ENCODE results near the gene C3orf33. TPM values are rescaled to one million over a fixed set of nuclear protein-coding genes. Genes with fewer than 3 reads are reported as not detected.
"Not testable (repeated sequence)": the region's sequence is repeated elsewhere in the genome, so short reads cannot be mapped to it uniquely, and the experiment has no call there.

C3orf33 gene, protein sequence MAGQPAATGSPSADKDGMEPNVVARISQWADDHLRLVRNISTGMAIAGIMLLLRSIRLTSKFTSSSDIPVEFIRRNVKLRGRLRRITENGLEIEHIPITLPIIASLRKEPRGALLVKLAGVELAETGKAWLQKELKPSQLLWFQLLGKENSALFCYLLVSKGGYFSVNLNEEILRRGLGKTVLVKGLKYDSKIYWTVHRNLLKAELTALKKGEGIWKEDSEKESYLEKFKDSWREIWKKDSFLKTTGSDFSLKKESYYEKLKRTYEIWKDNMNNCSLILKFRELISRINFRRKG
- total RNA-seq, result 2.6 TPM

DNA sequence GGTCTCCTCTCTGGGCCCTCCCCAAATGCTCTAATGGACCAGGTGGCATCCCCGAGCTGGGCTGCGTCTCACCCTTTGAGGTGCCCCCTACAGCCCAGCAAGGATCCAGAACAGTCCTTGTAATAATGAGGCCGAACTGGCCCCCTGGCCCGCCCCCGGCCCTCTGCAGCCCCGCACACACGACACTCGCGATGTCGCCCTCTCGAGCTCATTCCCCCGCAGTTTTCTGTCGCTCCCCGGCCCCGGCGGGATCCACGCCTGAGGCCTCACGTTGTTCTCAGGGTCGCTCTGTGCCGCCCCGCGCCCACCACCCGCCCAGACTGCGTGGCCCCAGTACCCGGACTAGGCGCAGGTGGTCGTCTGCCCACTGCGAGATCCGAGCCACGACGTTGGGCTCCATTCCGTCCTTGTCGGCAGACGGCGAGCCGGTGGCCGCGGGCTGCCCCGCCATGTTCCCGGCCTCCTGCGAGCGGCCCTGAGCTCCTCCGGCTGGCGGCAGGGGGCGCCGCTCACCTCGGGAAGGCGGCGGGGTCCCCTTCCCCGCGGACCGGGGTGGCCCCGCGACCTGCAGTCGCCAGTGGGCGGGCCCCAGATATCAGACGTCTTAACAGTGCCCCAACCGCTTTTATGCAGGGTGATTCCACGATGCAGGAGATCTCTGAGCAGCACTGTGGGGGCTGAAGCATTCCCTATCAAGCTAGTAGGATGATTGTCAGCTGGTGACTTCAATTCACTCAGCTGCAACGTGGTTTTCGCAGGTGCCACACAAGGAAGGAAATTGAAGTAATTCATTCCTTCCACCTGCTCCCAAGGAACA lies at the start of gene C3orf33:
Gene C3orf33, minus strand, starts transcription at position 477 of the 817 bp plus-strand sequence. Its CDS starts 26 bp downstream, at position 451.
- peaks cover 0 to 4% (median 0%) of the 10 kb centered on the region in 3 donors for H3K4me1 ChIP-seq (ENCODE audit: control insufficient read depth in 3 of 3, insufficient read depth in 3 of 3, low read length in 3 of 3)
- no peaks in the 10 kb centered on the region for H3K27me3 ChIP-seq (ENCODE audit: control insufficient read depth in 3 of 3, insufficient read depth in 3 of 3, low read length in 3 of 3)
- H3K9ac ChIP-seq (ENCODE audit: low read depth in 1 of 3, low read length in 3 of 3), result peak within 1 kb of the TSS; percentile 74 to 93 (median 84)
- peaks cover 0 to 4% (median 3%) of the 10 kb centered on the region in 3 donors for H3K36me3 ChIP-seq (ENCODE audit: control insufficient read depth in 3 of 3, insufficient read depth in 3 of 3, low read length in 3 of 3)
- no peaks in the 10 kb centered on the region for H3K9me3 ChIP-seq (ENCODE audit: control insufficient read depth in 3 of 3, low read length in 3 of 3)
- H3K27ac ChIP-seq (ENCODE audit: low read depth, low read length), result peak within 1 kb of the TSS; percentile 77
- peak within 1 kb of the TSS; percentile 73 to 89 (median 83) for H3K4me3 ChIP-seq (ENCODE audit: low read length in 3 of 3)

DNA sequence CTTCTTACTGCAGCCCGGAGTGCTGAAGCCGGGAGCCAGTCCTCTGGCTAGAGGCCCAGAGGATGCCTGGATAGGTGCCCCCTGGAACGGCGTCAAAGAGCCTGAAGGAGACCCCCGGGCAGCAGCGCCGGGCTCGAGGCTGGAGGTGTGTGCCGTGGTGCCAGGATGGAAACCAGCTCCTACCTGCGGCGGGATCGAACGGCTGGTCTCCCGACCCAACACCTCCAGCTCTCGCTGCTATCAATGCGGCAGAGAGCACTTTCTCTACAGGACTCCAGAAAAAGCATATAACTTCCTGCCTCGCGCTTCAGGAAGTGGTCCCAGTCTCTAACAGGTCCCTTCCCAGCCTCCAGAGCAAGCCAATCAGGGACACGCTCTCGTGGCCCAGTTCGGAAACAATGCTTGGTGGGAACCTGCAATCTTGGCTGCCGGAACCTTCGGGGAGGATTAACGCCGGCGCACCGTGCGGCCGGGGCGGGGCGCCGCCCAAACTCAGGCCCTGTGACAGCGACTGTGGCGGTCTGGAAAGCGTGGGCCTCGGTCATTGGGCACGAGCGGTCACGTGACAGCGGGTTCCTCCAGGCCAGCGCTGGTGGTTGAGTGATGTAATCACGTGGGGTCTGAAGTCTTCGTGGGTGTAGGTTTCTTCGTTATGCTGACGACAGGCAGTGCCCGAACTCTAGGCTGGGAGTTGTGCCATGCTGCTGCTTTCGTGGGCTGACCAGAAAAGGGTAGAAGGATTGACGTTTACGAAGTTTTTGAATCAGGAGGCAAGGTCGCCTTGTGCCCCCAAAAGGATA lies 48.3 kb upstream of the C3orf33 start, which contains the start of gene SLC33A1:
Gene SLC33A1, minus strand, starts transcription at position 287 of the 800 bp plus-strand sequence. CDS start 430 bp downstream, outside the sequence.
- peaks cover 19 to 25% (median 24%) of the 10 kb centered on the region in 3 donors for H3K4me1 ChIP-seq (ENCODE audit: control insufficient read depth in 3 of 3, insufficient read depth in 3 of 3, low read length in 3 of 3)
- H3K9me3 ChIP-seq (ENCODE audit: control insufficient read depth in 3 of 3, low read length in 3 of 3), result no peaks in the 10 kb centered on the region
- no peaks in the 10 kb centered on the region for H3K36me3 ChIP-seq (ENCODE audit: control insufficient read depth in 3 of 3, insufficient read depth in 3 of 3, low read length in 3 of 3)
- peak within 1 kb of the TSS; percentile 97 to 98 (median 97) for H3K4me3 ChIP-seq (ENCODE audit: low read length in 3 of 3)
- no peaks in the 10 kb centered on the region for H3K27me3 ChIP-seq (ENCODE audit: control insufficient read depth in 3 of 3, insufficient read depth in 3 of 3, low read length in 3 of 3)
- peak within 1 kb of the TSS; percentile 96 to 98 (median 96) for H3K9ac ChIP-seq (ENCODE audit: low read depth in 1 of 3, low read length in 3 of 3)
- peak within 1 kb of the TSS; percentile 98 for H3K27ac ChIP-seq (ENCODE audit: low read depth, low read length)

DNA sequence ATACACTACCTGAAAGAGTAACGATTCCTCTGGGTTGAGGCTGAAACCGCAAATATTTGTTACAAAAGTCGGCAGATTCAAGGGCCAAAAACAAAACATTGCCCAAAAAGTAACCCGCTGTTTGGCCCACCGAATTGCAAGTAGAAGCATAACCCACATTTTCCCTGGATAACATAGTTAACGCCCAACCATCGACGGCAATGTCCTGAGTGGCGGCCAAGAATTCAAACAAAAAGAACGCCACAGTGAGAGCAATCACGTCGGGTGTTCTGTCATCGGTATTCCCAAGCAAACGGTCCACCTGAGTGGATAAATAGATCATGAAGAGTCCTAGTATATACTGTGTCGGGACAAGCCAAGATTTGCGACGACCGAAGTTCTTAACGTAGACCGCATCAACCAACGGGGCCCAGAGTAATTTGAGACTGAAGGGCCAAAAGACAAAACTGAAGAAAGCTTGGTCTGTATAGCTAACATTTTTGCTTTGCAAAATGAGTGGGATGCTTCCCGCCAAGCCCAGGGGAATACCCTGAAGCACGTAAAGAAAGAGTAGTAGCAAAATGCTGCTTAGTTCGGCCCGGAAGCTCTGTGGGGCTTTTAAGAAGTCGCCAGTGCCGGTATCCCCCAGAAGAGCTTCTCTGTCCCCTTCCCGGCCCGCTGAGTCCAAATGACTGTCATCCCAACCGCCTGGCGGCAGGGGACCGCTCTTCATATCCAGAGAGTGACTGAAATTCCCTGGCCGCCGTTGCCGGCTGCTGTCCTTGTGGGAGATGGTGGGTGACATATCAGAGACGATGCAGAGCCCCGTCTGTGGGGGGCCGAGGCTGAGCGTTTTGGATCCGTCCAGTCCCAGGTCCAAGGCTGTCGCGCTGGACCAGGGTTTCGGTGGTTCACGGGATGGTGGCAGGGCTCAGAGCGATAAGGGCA lies 47.4 kb upstream of the C3orf33 start:
- H3K4me3 ChIP-seq (ENCODE audit: low read length in 3 of 3), result peak overlapping the region; percentile 97 to 98 (median 97)
- H3K27me3 ChIP-seq (ENCODE audit: control insufficient read depth in 3 of 3, insufficient read depth in 3 of 3, low read length in 3 of 3), result no peaks in the 10 kb centered on the region
- no peaks in the 10 kb centered on the region for H3K9me3 ChIP-seq (ENCODE audit: control insufficient read depth in 3 of 3, low read length in 3 of 3)
- H3K4me1 ChIP-seq (ENCODE audit: control insufficient read depth in 3 of 3, insufficient read depth in 3 of 3, low read length in 3 of 3), result peaks cover 19 to 25% (median 24%) of the 10 kb centered on the region in 3 donors
- H3K36me3 ChIP-seq (ENCODE audit: control insufficient read depth in 3 of 3, insufficient read depth in 3 of 3, low read length in 3 of 3), result no peaks in the 10 kb centered on the region
- peak overlapping the region; percentile 96 to 98 (median 96) for H3K9ac ChIP-seq (ENCODE audit: low read depth in 1 of 3, low read length in 3 of 3)
- H3K27ac ChIP-seq (ENCODE audit: low read depth, low read length), result peak overlapping the region; percentile 98

DNA sequence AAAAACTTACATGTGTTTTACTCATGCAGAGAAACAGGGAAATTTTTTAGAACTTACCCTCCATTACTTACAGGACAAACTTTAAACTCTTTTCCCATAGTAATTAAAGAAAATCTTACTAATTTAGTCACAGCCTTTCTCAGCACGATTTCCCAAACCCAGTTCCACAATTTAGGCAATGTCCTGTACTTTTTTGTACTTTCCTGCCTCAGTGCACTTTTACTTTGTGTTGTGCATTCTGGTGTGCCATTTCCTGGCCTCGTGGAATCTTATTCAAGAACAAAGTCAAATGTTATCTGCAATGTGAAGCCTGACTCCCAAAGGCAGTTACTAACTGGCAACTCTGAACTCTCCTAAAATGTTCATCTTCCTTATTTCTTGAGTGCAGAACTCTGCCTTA lies 46.3 kb upstream of the C3orf33 start:
- peak overlapping the region; percentile 97 to 98 (median 97) for H3K4me3 ChIP-seq (ENCODE audit: low read length in 3 of 3)
- no peak overlapping the region for H3K27ac ChIP-seq (ENCODE audit: low read depth, low read length)
- peaks cover 0 to 2% (median 0%) of the 10 kb centered on the region in 3 donors for H3K36me3 ChIP-seq (ENCODE audit: control insufficient read depth in 3 of 3, insufficient read depth in 3 of 3, low read length in 3 of 3)
- H3K27me3 ChIP-seq (ENCODE audit: control insufficient read depth in 3 of 3, insufficient read depth in 3 of 3, low read length in 3 of 3), result no peaks in the 10 kb centered on the region
- no peaks in the 10 kb centered on the region for H3K9me3 ChIP-seq (ENCODE audit: control insufficient read depth in 3 of 3, low read length in 3 of 3)
- peaks cover 19 to 25% (median 24%) of the 10 kb centered on the region in 3 donors for H3K4me1 ChIP-seq (ENCODE audit: control insufficient read depth in 3 of 3, insufficient read depth in 3 of 3, low read length in 3 of 3)
- H3K9ac ChIP-seq (ENCODE audit: low read depth in 1 of 3, low read length in 3 of 3), result peak overlapping the region in 2 of 3 donors; percentile 96 to 98

DNA sequence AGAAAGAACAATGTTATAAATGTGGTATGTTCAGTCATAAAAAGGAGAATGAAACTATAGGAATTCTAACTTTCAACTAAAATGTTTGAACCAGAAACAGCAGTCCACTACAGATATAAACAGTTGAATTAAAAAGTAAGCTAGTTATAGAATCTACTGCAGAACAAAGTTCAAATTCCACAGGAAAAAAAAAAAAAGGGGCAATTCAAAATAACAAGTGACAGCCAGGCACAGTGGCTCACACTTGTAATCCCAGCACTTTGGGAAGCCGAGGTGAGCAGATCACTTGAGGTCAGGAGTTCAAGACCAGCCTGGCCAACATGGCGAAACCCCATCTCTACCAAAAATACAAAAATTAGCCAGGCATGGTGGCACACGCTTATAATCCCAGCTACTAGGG lies 43.3 kb upstream of the C3orf33 start:
- peaks cover 19 to 25% (median 24%) of the 10 kb centered on the region in 3 donors for H3K4me1 ChIP-seq (ENCODE audit: control insufficient read depth in 3 of 3, insufficient read depth in 3 of 3, low read length in 3 of 3)
- H3K9me3 ChIP-seq (ENCODE audit: control insufficient read depth in 3 of 3, low read length in 3 of 3); H3K36me3 ChIP-seq (ENCODE audit: control insufficient read depth in 3 of 3, insufficient read depth in 3 of 3, low read length in 3 of 3); H3K4me3 ChIP-seq (ENCODE audit: low read length in 3 of 3); H3K27me3 ChIP-seq (ENCODE audit: control insufficient read depth in 3 of 3, insufficient read depth in 3 of 3, low read length in 3 of 3); H3K27ac ChIP-seq (ENCODE audit: low read depth, low read length); H3K9ac ChIP-seq (ENCODE audit: low read depth in 1 of 3, low read length in 3 of 3): not testable (repeated sequence)

DNA sequence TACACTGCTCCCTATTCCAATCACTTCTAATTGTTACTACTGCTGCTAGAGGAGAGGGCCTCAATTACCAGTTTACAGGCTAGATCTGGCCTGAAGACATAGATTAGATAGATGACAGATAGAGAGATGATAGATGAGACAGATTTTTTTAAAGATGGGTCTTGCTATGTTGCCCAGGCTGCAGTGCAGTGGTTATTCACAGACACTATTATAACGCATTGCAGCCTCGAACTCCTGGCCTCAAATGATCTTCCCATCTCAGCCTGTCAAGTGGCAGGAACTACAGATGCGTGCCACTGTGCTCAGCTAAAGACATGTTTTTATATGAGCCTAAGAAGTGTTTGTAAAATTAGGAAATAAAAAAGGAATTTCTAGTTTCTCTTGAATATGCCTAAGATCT lies 41.9 kb upstream of the C3orf33 start:
- Histone ChIP-seq H3K4me1 (ENCODE audit: control insufficient read depth in 3 of 3, insufficient read depth in 3 of 3, low read length in 3 of 3) (peaks cover 15 to 19% (median 19%) of the 10 kb centered on the region in 3 donors), H3K36me3 (ENCODE audit: control insufficient read depth in 3 of 3, insufficient read depth in 3 of 3, low read length in 3 of 3) (peaks cover 0 to 2% (median 0%) of the 10 kb centered on the region in 3 donors), H3K27me3 (ENCODE audit: control insufficient read depth in 3 of 3, insufficient read depth in 3 of 3, low read length in 3 of 3) (no peaks in the 10 kb centered on the region), H3K9me3 (ENCODE audit: control insufficient read depth in 3 of 3, low read length in 3 of 3) (no peaks in the 10 kb centered on the region), H3K27ac (ENCODE audit: low read depth, low read length) (no peak overlapping the region), H3K4me3 (ENCODE audit: low read length in 3 of 3) (no peak overlapping the region), H3K9ac (ENCODE audit: low read depth in 1 of 3, low read length in 3 of 3) (no peak overlapping the region)

DNA sequence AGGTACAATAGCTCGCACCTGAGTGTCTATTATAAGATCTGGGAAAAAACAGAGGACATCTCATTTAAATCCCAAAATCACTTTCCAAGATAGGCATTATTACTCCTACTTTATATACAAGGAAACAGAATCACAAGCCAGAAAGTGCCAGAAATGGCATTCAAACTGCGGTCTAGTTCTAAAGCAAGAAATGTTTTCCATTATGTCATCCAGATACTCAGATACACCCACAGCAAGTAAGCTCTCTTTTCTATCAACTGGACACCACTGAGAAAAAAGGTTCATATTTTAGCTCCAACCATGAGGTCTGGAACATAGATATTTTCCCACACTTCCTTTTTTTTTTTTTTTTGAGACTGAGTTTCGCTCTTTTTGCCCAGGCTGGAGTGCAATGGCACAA lies 40.0 kb upstream of the C3orf33 start:
- peaks cover 0 to 2% (median 0%) of the 10 kb centered on the region in 3 donors for H3K36me3 ChIP-seq (ENCODE audit: control insufficient read depth in 3 of 3, insufficient read depth in 3 of 3, low read length in 3 of 3)
- H3K4me1 ChIP-seq (ENCODE audit: control insufficient read depth in 3 of 3, insufficient read depth in 3 of 3, low read length in 3 of 3), result peaks cover 0 to 3% (median 2%) of the 10 kb centered on the region in 3 donors
- no peak overlapping the region for H3K4me3 ChIP-seq (ENCODE audit: low read length in 3 of 3)
- no peaks in the 10 kb centered on the region for H3K27me3 ChIP-seq (ENCODE audit: control insufficient read depth in 3 of 3, insufficient read depth in 3 of 3, low read length in 3 of 3)
- no peak overlapping the region for H3K27ac ChIP-seq (ENCODE audit: low read depth, low read length)
- H3K9me3 ChIP-seq (ENCODE audit: control insufficient read depth in 3 of 3, low read length in 3 of 3), result no peaks in the 10 kb centered on the region
- H3K9ac ChIP-seq (ENCODE audit: low read depth in 1 of 3, low read length in 3 of 3), result no peak overlapping the region

DNA sequence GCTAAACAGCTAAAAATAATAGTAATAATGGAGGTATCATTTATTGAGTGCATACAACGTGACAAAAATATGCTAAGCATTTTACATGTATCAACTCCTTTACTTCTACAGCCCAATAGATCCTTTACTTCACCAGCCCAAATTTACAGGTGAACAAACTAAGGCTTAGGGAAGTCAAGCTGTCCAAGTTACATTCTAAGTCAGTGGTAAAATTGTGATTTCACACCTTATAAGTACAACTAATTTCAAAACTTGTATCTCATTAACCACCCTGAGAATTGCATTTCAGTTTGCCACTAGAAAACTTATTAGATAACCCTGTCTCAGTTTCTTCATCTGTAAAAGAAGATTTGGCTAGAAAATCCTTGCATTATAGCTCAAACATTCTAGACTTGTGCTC lies 37.5 kb upstream of the C3orf33 start:
- peaks cover 0 to 2% (median 0%) of the 10 kb centered on the region in 3 donors for H3K36me3 ChIP-seq (ENCODE audit: control insufficient read depth in 3 of 3, insufficient read depth in 3 of 3, low read length in 3 of 3)
- no peak overlapping the region for H3K27ac ChIP-seq (ENCODE audit: low read depth, low read length)
- no peak overlapping the region for H3K9ac ChIP-seq (ENCODE audit: low read depth in 1 of 3, low read length in 3 of 3)
- H3K4me1 ChIP-seq (ENCODE audit: control insufficient read depth in 3 of 3, insufficient read depth in 3 of 3, low read length in 3 of 3), result no peaks in the 10 kb centered on the region
- H3K9me3 ChIP-seq (ENCODE audit: control insufficient read depth in 3 of 3, low read length in 3 of 3), result no peaks in the 10 kb centered on the region
- H3K4me3 ChIP-seq (ENCODE audit: low read length in 3 of 3), result no peak overlapping the region
- no peaks in the 10 kb centered on the region for H3K27me3 ChIP-seq (ENCODE audit: control insufficient read depth in 3 of 3, insufficient read depth in 3 of 3, low read length in 3 of 3)

Data from skeletal muscle tissue (tissue), 4 donors.